Suprapubic skin (tissue), 3 donors: ENCODE data around the gene CCDC85A.

Experiments used
- POLR2AphosphoS5 ChIP-seq, 3 donors: sonication (generic); formaldehyde crosslinking; IDR thresholded peaks; one replicate each; pipeline ENCODE4 v1.6.1; 2017; ENCODE audit warnings: antibody characterized with exemption in 3 of 3
- TF ChIP-seq, protein P1 (sequence below), 2 donors: fragments of 200-600 bp in 1 of 2; fragments of 450-650 bp in 1 of 2; sonication (generic) in 1 of 2; IDR thresholded peaks; one replicate each; pipeline ENCODE4 v1.5.1; 2016 to 2019; ENCODE audit warnings: antibody characterized with exemption in 2 of 2, mild to moderate bottlenecking in 1 of 2, moderate library complexity in 1 of 2

DNA sequence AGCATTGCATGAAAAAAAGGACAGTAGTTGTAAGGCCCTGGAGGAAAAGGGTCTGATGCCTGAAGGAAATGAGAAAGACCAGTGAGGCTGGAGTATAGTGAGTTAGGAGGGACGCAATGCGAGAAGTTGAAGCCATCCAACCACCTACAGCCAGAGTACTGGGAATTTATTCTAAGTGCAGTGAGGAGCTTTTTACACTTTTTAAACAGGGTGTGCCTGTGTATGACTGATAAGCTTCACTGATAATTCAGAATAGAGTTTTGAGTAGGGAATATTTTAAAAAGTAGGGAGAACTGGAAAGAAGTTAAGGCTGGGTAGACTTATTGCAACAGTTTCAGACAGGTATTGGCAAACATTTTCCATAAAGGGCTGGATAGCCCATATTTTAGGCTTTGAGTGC is 35.9 kb upstream of the CCDC85A start:
- TF ChIP-seq, protein P1, sequence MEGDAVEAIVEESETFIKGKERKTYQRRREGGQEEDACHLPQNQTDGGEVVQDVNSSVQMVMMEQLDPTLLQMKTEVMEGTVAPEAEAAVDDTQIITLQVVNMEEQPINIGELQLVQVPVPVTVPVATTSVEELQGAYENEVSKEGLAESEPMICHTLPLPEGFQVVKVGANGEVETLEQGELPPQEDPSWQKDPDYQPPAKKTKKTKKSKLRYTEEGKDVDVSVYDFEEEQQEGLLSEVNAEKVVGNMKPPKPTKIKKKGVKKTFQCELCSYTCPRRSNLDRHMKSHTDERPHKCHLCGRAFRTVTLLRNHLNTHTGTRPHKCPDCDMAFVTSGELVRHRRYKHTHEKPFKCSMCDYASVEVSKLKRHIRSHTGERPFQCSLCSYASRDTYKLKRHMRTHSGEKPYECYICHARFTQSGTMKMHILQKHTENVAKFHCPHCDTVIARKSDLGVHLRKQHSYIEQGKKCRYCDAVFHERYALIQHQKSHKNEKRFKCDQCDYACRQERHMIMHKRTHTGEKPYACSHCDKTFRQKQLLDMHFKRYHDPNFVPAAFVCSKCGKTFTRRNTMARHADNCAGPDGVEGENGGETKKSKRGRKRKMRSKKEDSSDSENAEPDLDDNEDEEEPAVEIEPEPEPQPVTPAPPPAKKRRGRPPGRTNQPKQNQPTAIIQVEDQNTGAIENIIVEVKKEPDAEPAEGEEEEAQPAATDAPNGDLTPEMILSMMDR (IDR thresholded peaks at IDR 0.05), result no peak
- TF ChIP-seq POLR2AphosphoS5 (IDR thresholded peaks at IDR 0.05), result no peak
